SH-SY5Y (cell line): ENCODE measurements around the gene SLC24A3.

Source experiments
- GATA2 ChIP-seq: IDR thresholded peaks from 2 replicates; pipeline ENCODE4 v1.6.1; 2011; ENCODE audit warnings: mild to moderate bottlenecking, low read depth, low read length
- GATA3 ChIP-seq: IDR thresholded peaks from 2 replicates; pipeline ENCODE4 v1.6.1; 2011; ENCODE audit warnings: low read depth, mild to moderate bottlenecking, low read length, moderate library complexity

Gene SLC24A3

DNA sequence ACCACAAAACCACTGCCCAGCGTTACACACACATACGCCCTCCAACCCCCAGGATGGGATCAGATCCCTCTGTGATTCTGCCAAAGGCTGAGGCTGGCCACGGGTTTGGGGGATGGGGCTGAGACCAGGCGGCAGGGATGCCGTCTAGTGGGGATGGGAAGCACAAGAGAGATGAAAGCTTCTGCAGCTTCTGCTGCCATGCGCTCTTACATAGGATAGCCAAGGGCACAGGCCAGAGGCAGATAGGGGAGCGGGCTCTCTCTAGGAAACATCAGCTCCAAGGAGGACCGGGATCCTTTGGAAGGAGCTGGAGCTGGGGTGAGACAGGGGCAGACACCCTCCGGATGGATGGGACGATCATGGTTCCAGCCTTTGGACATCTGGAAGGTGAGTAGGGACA lies 526.9 kb downstream of the SLC24A3 start:
- TF ChIP-seq GATA2 (no peak), GATA3 (no peak)

- TF ChIP-seq GATA2, result no peak
- no peak for TF ChIP-seq GATA3
These were observed 528.1 kb downstream of the SLC24A3 start for GRCh38 chr20:19740512-19740911.

DNA sequence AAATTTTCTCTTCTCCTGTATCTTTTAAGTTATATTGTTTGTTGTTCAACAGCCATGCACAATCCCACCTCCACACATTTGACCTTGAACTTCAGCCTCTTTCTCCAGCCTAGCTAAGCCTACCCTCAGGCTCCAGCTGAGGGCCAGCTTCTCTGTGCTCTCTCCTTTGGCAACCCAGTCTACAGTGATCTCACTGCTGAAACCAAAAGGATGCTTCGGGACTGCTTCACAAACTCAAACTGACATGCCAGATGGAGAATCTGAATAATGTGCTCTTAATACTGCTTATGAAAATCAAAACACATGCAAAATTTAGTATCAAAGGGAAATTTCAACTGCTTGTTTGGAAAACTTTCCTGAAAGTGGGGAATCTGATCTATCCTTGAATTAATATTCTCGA lies 529.5 kb downstream of the SLC24A3 start:
- no peak for TF ChIP-seq GATA3
- no peak for TF ChIP-seq GATA2

DNA sequence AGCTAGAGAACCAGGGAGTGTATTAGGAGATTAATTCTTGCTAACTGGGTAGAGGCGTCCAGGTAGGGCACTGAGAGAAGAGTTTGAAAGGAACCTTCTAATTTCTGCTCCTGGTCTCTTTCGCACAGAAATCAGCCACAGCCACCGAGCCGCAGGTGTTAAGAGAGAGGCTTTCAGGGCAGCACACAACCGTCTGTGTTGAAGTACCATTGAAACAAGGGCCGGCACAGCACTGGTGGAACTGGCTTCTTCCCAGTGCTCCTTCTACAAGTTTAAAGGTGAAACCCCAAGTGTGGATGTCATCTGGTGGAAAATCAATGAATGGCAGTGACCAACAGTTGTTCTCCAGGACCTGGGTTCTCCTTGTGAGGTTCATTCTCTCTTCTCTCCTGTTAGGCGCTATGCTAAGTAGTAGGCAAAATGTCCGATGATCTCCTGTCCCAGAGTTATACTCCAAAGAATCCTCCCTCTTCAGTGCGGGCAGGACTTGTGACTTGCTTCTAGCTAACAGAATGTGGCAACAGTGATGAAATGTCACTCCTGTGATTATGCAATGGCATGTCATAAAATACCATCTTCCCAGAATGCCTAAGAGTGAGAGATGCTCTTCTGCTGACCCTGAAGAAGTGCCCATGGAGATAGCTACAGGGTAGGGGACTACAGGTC lies 530.7 kb downstream of the SLC24A3 start:
- TF ChIP-seq GATA2, result no peak

DNA sequence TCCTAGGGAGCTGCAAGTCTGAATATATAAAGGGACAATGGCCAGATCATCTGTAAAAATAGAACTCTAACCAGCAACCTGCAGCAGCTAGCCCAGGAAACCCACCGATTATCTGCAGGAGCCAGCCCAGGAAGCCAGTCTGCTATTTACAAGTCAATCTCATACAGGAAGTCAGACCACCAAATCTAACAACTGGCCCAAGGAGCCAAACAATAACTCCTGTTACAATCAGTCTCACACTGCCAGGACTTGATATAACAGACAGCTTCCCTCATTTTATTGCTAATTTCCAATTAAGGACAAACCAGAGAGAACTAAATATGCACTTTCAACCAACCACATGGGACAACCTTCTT lies 531.2 kb downstream of the SLC24A3 start:
- no peak for TF ChIP-seq GATA3
- TF ChIP-seq GATA2, result no peak

GRCh38 chr20:19745106-19745505 lies 532.7 kb downstream of the SLC24A3 start:
- no peak for TF ChIP-seq GATA3
- no peak for TF ChIP-seq GATA2

GRCh38 chr20:19745584-19745983 lies 533.1 kb downstream of the SLC24A3 start:
- TF ChIP-seq GATA3, result no peak
- TF ChIP-seq GATA2, result no peak

DNA sequence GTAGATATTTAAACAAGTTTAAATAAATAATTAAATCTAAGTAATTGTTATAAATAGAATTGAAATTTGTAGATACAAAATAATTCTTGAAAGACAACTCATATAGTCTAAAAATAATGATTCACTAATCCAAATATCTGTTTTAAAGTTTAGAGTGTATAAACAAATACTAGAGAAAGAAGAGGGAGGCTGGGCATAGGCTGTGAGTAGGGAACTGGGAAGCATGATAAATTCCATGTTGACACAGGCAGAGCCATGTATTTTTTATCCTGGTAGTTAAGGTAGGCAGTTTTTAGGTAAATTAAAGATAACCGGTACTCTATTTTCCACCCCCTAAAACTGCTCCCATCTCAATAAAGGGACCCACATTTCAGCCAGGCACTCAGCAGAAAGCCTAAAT lies 534.0 kb downstream of the SLC24A3 start:
- TF ChIP-seq GATA2, result no peak
- TF ChIP-seq GATA3, result no peak

GRCh38 chr20:19747903-19748302 lies 535.5 kb downstream of the SLC24A3 start:
- TF ChIP-seq GATA3 (no peak), GATA2 (no peak)

- TF ChIP-seq GATA3 (no peak), GATA2 (no peak)
These were observed 536.2 kb downstream of the SLC24A3 start for GRCh38 chr20:19748681-19749080.

DNA sequence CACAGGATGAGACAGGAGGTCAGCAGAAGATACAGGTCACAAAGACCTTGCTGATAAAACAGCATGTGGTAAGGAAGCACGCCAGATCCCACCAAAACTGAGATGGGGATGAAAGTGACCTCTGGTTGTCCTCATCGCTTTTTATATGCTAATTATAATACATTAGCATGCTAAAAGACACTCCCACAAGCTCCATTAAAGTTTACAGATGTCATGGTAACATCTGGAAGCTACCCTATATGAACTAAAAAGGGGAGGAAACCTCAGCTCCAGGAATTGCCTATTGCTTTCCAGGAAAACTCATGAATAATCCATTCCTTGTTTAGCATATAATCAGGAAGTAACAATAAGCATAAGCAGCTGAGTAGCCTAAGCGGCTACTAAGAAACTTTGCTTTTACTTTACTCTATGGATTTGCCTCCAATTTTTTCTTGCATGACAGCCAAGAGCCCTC lies 537.2 kb downstream of the SLC24A3 start:
- TF ChIP-seq GATA2 (no peak), GATA3 (no peak)

- TF ChIP-seq GATA3, result no peak
- TF ChIP-seq GATA2, result no peak
These were observed 537.7 kb downstream of the SLC24A3 start for GRCh38 chr20:19750101-19750606.

- TF ChIP-seq GATA2, result no peak
- TF ChIP-seq GATA3, result no peak
These were observed 538.6 kb downstream of the SLC24A3 start for GRCh38 chr20:19750907-19751636.

GRCh38 chr20:19756761-19757486 lies 544.5 kb downstream of the SLC24A3 start:
- TF ChIP-seq GATA2 (no peak), GATA3 (no peak)
